ENCODE data around the gene ACP5. TPM values are rescaled to one million over a fixed set of nuclear protein-coding genes. Genes with fewer than 3 reads are reported as not detected.
"Not testable (repeated sequence)": the region's sequence is repeated elsewhere in the genome, so short reads cannot be mapped to it uniquely, and the experiment has no call there.

The ACP5 gene
- 10 to 100 TPM in 2 of 4 donors, 1 to 10 TPM in 2; 4.4 to 12.0 (median 9.8) TPM for total RNA-seq

DNA sequence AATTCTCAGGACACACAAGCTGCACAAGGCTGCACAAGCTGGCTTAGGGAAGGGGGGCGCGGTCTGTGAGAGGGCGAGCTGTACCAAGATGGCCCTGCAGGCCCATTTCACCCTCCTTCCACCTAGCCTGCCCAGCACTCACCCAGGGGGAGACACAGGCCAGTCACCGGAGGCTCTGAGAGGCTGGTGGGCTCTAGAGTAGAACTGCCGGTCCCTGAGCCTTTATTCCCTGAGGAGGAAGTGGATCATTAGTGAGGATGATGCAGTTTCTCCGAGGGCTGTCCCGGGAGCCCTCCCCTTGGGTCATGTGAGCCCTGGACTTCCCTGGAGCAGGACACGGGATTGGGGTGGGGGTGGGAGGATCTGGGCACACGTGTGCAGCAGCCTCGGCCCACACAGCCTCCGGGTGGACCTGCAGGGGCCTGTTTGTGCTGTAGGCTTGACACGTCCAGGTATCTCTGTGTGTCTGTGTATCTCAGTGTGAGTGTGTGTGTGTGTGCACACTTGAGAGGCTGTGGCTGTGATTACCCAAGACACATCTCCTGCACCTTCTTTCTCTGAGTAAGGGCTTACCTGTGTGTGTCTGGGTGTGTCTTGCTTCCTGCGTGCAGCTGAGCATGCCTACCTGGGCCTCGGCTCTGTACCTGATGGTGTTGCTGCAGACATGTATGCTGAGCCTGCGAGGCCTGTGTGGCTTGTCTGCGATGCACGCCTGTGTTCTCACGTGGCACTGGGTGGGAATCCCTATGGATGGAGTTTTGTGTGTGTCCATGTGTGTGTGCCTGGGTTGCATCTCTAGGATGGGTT is at the start of gene ACP5:
TSS of gene ACP5 (minus strand) at position 195 of the 807 bp plus-strand sequence. CDS start 328 bp downstream, outside the sequence.
- H3K27me3 ChIP-seq = peaks cover 26% of the 10 kb centered on the region
- peak within 1 kb of the TSS in 2 of 4 donors; percentile 24 to 48 for H3K27ac ChIP-seq
- no peaks in the 10 kb centered on the region for H3K36me3 ChIP-seq
- 74 to 100% methylated on average over 1 to 6 of the region's 18 CpGs for WGBS, 2 donors (ENCODE audit: low coverage in 1 of 2)
- TF ChIP-seq, protein P1, sequence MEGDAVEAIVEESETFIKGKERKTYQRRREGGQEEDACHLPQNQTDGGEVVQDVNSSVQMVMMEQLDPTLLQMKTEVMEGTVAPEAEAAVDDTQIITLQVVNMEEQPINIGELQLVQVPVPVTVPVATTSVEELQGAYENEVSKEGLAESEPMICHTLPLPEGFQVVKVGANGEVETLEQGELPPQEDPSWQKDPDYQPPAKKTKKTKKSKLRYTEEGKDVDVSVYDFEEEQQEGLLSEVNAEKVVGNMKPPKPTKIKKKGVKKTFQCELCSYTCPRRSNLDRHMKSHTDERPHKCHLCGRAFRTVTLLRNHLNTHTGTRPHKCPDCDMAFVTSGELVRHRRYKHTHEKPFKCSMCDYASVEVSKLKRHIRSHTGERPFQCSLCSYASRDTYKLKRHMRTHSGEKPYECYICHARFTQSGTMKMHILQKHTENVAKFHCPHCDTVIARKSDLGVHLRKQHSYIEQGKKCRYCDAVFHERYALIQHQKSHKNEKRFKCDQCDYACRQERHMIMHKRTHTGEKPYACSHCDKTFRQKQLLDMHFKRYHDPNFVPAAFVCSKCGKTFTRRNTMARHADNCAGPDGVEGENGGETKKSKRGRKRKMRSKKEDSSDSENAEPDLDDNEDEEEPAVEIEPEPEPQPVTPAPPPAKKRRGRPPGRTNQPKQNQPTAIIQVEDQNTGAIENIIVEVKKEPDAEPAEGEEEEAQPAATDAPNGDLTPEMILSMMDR (IDR thresholded peaks at IDR 0.05) = no peak
- TF ChIP-seq POLR2AphosphoS5 (IDR thresholded peaks at IDR 0.05) = no peak
- no peak for TF ChIP-seq POLR2A (IDR thresholded peaks at IDR 0.05)
- ATAC-seq = no peak
- peaks cover 0 to 13% (median 4%) of the 10 kb centered on the region in 3 donors for H3K4me1 ChIP-seq
- peak within 1 kb of the TSS in 1 of 2 donors; percentile 43 for H3K4me3 ChIP-seq
- H3K9me3 ChIP-seq = no peaks in the 10 kb centered on the region

- ATAC-seq = no peak
- WGBS, 2 donors (ENCODE audit: low coverage in 1 of 2) = 72 to 75% methylated on average over 4 to 10 of the region's 15 CpGs
- Histone ChIP-seq H3K4me1 (peaks cover 0 to 20% (median 0%) of the 10 kb centered on the region in 3 donors), H3K27me3 (no peaks in the 10 kb centered on the region), H3K4me3 (no peak overlapping the region), H3K27ac (no peak overlapping the region), H3K36me3 (peaks cover 0 to 5% of the 10 kb centered on the region in 2 donors), H3K9me3 (no peaks in the 10 kb centered on the region)
- TF ChIP-seq POLR2A (IDR thresholded peaks at IDR 0.05) = no peak
- no peak for TF ChIP-seq POLR2AphosphoS5 (IDR thresholded peaks at IDR 0.05)
- TF ChIP-seq, protein P1 (IDR thresholded peaks at IDR 0.05) = no peak
- no peak for TF ChIP-seq EP300 (IDR thresholded peaks at IDR 0.05)
Measured at GRCh38 chr19:11626252-11626651, 48.8 kb upstream of the ACP5 start.

DNA sequence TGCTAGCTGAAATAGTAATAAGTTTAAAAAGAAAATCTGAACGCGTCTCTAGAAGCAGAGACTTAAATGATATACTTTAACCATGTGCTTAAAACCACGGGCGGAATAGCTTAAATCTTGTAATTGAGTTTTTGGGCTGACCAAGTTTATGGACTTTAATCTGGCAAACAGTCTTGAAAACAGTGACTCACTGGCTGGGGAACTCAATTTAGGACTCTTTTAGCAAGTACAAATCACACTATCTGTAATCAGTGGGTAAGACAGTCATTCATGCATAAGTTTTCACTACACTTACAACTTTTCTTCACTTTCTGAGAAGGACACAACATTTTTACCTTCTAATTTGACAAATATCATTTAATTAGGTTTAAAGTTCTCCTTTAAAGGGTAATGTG is 46.6 kb upstream of the ACP5 start:
- H3K36me3 ChIP-seq = peaks cover 0 to 27% of the 10 kb centered on the region in 2 donors
- H3K27ac ChIP-seq = peak overlapping the region in 2 of 4 donors; percentile 41
- TF ChIP-seq, protein P1 (IDR thresholded peaks at IDR 0.05) = no peak
- TF ChIP-seq POLR2AphosphoS5 (IDR thresholded peaks at IDR 0.05) (no peak), EP300 (IDR thresholded peaks at IDR 0.05) (no peak), POLR2A (IDR thresholded peaks at IDR 0.05) (no peak)
- H3K27me3 ChIP-seq = no peaks in the 10 kb centered on the region
- no peaks in the 10 kb centered on the region for H3K9me3 ChIP-seq
- peak overlapping the region in 1 of 2 donors; percentile 48 for H3K4me3 ChIP-seq
- H3K4me1 ChIP-seq = peaks cover 0 to 20% (median 0%) of the 10 kb centered on the region in 3 donors
- no peak for ATAC-seq
- 8 to 51% methylated on average over 4 of the region's 4 CpGs for WGBS, 2 donors (ENCODE audit: low coverage in 1 of 2)

GRCh38 chr19:11622401-11622800 is 45.0 kb upstream of the ACP5 start:
- ATAC-seq, H3K4me3 ChIP-seq, H3K27me3 ChIP-seq, H3K27ac ChIP-seq: not testable (repeated sequence)
- H3K9me3 ChIP-seq = peaks cover 0 to 11% (median 0%) of the 10 kb centered on the region in 3 donors
- 48 to 72% methylated on average over 3 of the region's 3 CpGs for WGBS, 2 donors (ENCODE audit: low coverage in 1 of 2)
- peaks cover 2 to 42% of the 10 kb centered on the region in 2 donors for H3K36me3 ChIP-seq
- H3K4me1 ChIP-seq = peaks cover 0 to 20% (median 0%) of the 10 kb centered on the region in 3 donors

DNA sequence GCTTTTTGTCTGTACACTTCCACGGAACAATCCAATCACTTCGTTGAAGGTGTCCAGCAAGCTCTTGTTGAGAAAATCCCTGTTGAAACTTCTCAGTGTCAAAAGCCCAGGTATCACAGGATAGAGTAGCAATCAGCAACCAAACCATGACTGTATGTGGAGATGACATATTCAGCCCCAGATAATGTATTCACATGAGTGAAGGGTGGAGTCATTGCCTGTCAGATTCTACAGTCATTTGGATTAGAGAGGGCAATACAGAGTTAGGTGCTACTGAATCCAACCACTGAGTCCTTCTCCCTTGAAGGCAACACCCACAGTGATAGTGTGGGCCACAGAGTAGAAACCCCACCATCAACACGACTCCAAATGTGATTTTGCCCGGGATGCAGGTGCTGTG is 43.1 kb upstream of the ACP5 start:
- 61 to 96% methylated on average over 2 to 4 of the region's 4 CpGs for WGBS, 2 donors (ENCODE audit: low coverage in 1 of 2)
- no peak for ATAC-seq
- H3K36me3 ChIP-seq = peaks cover 10 to 60% of the 10 kb centered on the region in 2 donors

More for the DNA sequence above, 43.1 kb upstream of the ACP5 start:
- no peak for TF ChIP-seq POLR2AphosphoS5 (IDR thresholded peaks at IDR 0.05)
- TF ChIP-seq, protein P1 (IDR thresholded peaks at IDR 0.05) = no peak
- TF ChIP-seq POLR2A (IDR thresholded peaks at IDR 0.05) = no peak
- no peak for TF ChIP-seq EP300 (IDR thresholded peaks at IDR 0.05)
- Histone ChIP-seq H3K9me3 (peaks cover 0 to 20% (median 0%) of the 10 kb centered on the region in 3 donors), H3K27me3 (no peaks in the 10 kb centered on the region), H3K4me3 (no peak overlapping the region), H3K27ac (no peak overlapping the region), H3K4me1 (peaks cover 0 to 20% (median 0%) of the 10 kb centered on the region in 3 donors)

All from gastroesophageal sphincter (tissue), 4 donors.